Right lobe of liver (tissue), 6 donors: Measurements from ENCODE around the gene ICA1L. TPM values are rescaled to one million over a fixed set of nuclear protein-coding genes. Genes with fewer than 3 reads are reported as not detected.

ENCODE experiments used
- ATAC-seq, 4 donors: fragments of 200-7000 bp; cut with Tn5 transposase; one replicate each; pipeline ENCODE4 v1.9.1; 2020; ENCODE audit warnings: mild to moderate bottlenecking in 4 of 4, moderate library complexity in 4 of 4
- DNase-seq, 3 donors: peaks; one replicate each; pipeline ENCODE4 v3.0.0-alpha.2; 2020
- H3K27ac ChIP-seq, 3 donors: fragments of 200-600 bp; one replicate each; pipeline ENCODE4 v1.8.0; 2022
- H3K27me3 ChIP-seq, 2 donors: fragments of 200-600 bp; one replicate each; pipeline ENCODE4 v1.8.0; 2022
- H3K36me3 ChIP-seq, 4 donors: fragments of 200-600 bp; sonication (generic) in 1 of 4; one replicate each; pipeline versions ENCODE4 v1.5.1 to v1.8.0; 2017 to 2022; ENCODE audit warnings: control low read depth in 1 of 4
- H3K4me1 ChIP-seq, 4 donors: fragments of 200-600 bp; sonication (generic) in 1 of 4; one replicate each; pipeline versions ENCODE4 v1.5.1 to v1.8.0; 2017 to 2022; ENCODE audit warnings: control low read depth in 1 of 4
- H3K4me3 ChIP-seq, 3 donors: fragments of 200-600 bp; one replicate each; pipeline ENCODE4 v1.8.0; 2022
- H3K9me3 ChIP-seq, 4 donors: fragments of 200-600 bp; sonication (generic) in 1 of 4; one replicate each; pipeline versions ENCODE4 v1.5.1 to v1.8.0; 2017 to 2022; ENCODE audit warnings: control low read depth in 1 of 4
- CTCF ChIP-seq, 4 donors: fragments of 200-600 bp in 3 of 4; fragments of 450-650 bp in 1 of 4; IDR thresholded peaks; one replicate each; pipeline versions ENCODE4 v1.5.1 to v1.8.0; 2016 to 2022; ENCODE audit warnings: antibody characterized with exemption in 4 of 4, mild to moderate bottlenecking in 2 of 4
- POLR2A ChIP-seq: fragments of 450-650 bp; IDR thresholded peaks from one replicate; pipeline ENCODE4 v1.6.1; 2017; ENCODE audit warnings: antibody characterized with exemption, mild to moderate bottlenecking
- WGBS: methylation state at CpG from one replicate; pipeline ENCODE4 v1.1.6; 2018; ENCODE audit warnings: low coverage, low lambda C conversion rate; ENCODE audit not compliant: insufficient coverage; ENCODE audit errors: missing lambda C conversion rate; 5-methylcytosine and 5-hydroxymethylcytosine counted together
- intact Hi-C, 2 donors: fragments of 100-400 bp; cut with DNase I; formaldehyde crosslinking; loops; one replicate each; pipeline versions ENCODE4 v1.11.2 to v1.14.1; 2022
- total RNA-seq, 6 experiments: library from RNA; depleted of rRNA in 2 of 6; stranded (reverse); fragments of >200 nt in 2 of 6; fragmentation: NEBNext Ultra II Directional in 3 of 6; extraction: Animal tissue kit (Norgen Biotek cat#: 25700) in 3 of 6; gene quantifications; one replicate each; pipeline versions ENCODE4 v1.1.0 to v1.2.4, GENCODE V29; 2016 to 2023
- donor health status: DM: no; HTN: yes; CAD: no.
- donor health status: DM: no; HTN: no; CAD: no.
- donor health status: DM: no; HTN: no; CAD: no.
- donor health status: DM: no; HTN: yes; CAD: no.
- donor health status: DM: no; HTN: yes; CAD: no.

Gene ICA1L
- total RNA-seq, 6 experiments from 2014 or later, result 0.07 to 0.53 (median 0.15) TPM

GRCh38 chr2:202790676-202791075 lies 80.9 kb downstream of the ICA1L start:
- no peaks in the 10 kb centered on the region for H3K27me3 ChIP-seq
- peaks cover 0 to 3% (median 0%) of the 10 kb centered on the region in 4 donors for H3K36me3 ChIP-seq
- intact Hi-C loops, result no loop called here
- DNase-seq, result no peak
- TF ChIP-seq POLR2A (no peak), CTCF (IDR thresholded peaks at IDR 0.05) (no peak)
- H3K4me1 ChIP-seq, result no peaks in the 10 kb centered on the region
- 86% methylated on average over 1 of the region's 2 CpGs for WGBS
- ATAC-seq, result no peak
- H3K4me3 ChIP-seq, result no peak overlapping the region
- H3K27ac ChIP-seq, result no peak overlapping the region
- H3K9me3 ChIP-seq, result no peaks in the 10 kb centered on the region

- DNase-seq (no peak), ATAC-seq (no peak)
- H3K27ac ChIP-seq, result no peak overlapping the region
Measured at GRCh38 chr2:202786842-202787241, 84.7 kb downstream of the ICA1L start.

DNA sequence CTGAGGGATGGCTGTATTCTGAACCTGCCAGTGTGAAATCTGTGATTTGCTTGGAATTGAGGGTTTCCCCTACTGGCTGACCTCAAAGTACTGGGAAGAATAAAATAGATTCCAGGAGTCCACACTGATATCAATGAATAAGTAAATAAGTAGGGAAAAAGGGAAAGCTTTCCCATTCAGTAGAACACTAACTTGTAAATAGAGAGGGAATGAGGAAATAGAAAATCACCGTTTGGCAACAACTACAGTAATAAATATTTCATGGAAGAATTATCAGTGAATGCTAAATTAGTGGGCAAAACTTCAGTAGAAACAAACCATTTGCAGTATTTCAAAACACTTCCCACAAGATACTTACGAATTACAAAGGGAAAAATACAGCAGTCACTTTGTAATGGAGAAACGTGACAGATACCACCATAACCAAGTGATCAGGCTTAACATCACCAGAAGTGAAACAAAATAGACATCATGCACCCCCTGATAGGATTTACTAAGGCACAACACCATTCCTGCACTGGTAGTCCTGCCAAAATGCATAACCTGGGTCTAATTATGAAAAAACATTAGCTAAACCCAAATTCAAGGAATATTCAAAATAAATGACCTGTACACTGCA lies 88.5 kb downstream of the ICA1L start:
- intact Hi-C loops, result no loop called here
- peak; percentile 63 to 93 (median 70) for ATAC-seq
- Histone ChIP-seq H3K9me3 (no peaks in the 10 kb centered on the region), H3K36me3 (peaks cover 0 to 3% (median 0%) of the 10 kb centered on the region in 4 donors), H3K27ac (peak overlapping the region in 1 of 3 donors; percentile 3), H3K4me1 (peaks cover 0 to 5% (median 0%) of the 10 kb centered on the region in 4 donors), H3K4me3 (no peak overlapping the region), H3K27me3 (no peaks in the 10 kb centered on the region)
- WGBS, result 40% methylated on average over 3 of the region's 3 CpGs
- DNase-seq, result no peak
- no peak for TF ChIP-seq CTCF (IDR thresholded peaks at IDR 0.05)
- no peak for TF ChIP-seq POLR2A

More at GRCh38 chr2:202786842-202787241, 84.7 kb downstream of the ICA1L start:
- intact Hi-C loops, result no loop called here
- WGBS, result 66% methylated on average over 2 of the region's 2 CpGs
- Histone ChIP-seq H3K4me3 (no peak overlapping the region), H3K27me3 (no peaks in the 10 kb centered on the region), H3K36me3 (peaks cover 0 to 3% (median 0%) of the 10 kb centered on the region in 4 donors), H3K4me1 (peaks cover 0 to 5% (median 0%) of the 10 kb centered on the region in 4 donors), H3K9me3 (no peaks in the 10 kb centered on the region)
- TF ChIP-seq CTCF (IDR thresholded peaks at IDR 0.05) (no peak), POLR2A (no peak)

- no peak overlapping the region for H3K4me3 ChIP-seq
- no peaks in the 10 kb centered on the region for H3K27me3 ChIP-seq
- intact Hi-C loops, result no loop called here
- DNase-seq (no peak), ATAC-seq (peak in 1 of 4 donors; percentile 12)
- peaks cover 0 to 5% (median 0%) of the 10 kb centered on the region in 4 donors for H3K4me1 ChIP-seq
- no peak overlapping the region for H3K27ac ChIP-seq
- no peaks in the 10 kb centered on the region for H3K36me3 ChIP-seq
- H3K9me3 ChIP-seq, result no peaks in the 10 kb centered on the region
- no peak for TF ChIP-seq CTCF (IDR thresholded peaks at IDR 0.05)
- no peak for TF ChIP-seq POLR2A
Measured at GRCh38 chr2:202780514-202781021, 91.0 kb downstream of the ICA1L start.
